ENCODE measurements around the gene ELFN1.
"Not testable (repeated sequence)": the region's sequence is repeated elsewhere in the genome, so short reads cannot be mapped to it uniquely, and the experiment has no call there.

Gene ELFN1

GRCh38 chr7:1712907-1713501 lies 42.9 kb downstream of the ELFN1 start:
- H3K9me3 Mint-ChIP-seq: peaks cover 4% of the 10 kb centered on the region
- H3K27ac Mint-ChIP-seq: no peak overlapping the region
- no peak for ATAC-seq
- no peak overlapping the region for H3K4me3 Mint-ChIP-seq
- peaks cover 73% of the 10 kb centered on the region for H3K27me3 Mint-ChIP-seq
- H3K4me1 Mint-ChIP-seq: peaks cover 6% of the 10 kb centered on the region
- peaks cover 4% of the 10 kb centered on the region for H3K36me3 Mint-ChIP-seq

GRCh38 chr7:1713502-1714484 lies 43.7 kb downstream of the ELFN1 start:
- no peak overlapping the region for H3K4me3 Mint-ChIP-seq
- H3K27me3 Mint-ChIP-seq: peaks cover 67% of the 10 kb centered on the region
- peaks cover 6% of the 10 kb centered on the region for H3K4me1 Mint-ChIP-seq
- H3K36me3 Mint-ChIP-seq: peaks cover 4% of the 10 kb centered on the region
- H3K27ac Mint-ChIP-seq: no peak overlapping the region
- peaks cover 6% of the 10 kb centered on the region for H3K9me3 Mint-ChIP-seq
- no peak for ATAC-seq

- peaks cover 61% of the 10 kb centered on the region for H3K27me3 Mint-ChIP-seq
- no peak overlapping the region for H3K27ac Mint-ChIP-seq
- peaks cover 3% of the 10 kb centered on the region for H3K9me3 Mint-ChIP-seq
- no peak for ATAC-seq
- peaks cover 4% of the 10 kb centered on the region for H3K36me3 Mint-ChIP-seq
- H3K4me1 Mint-ChIP-seq: peaks cover 6% of the 10 kb centered on the region
- no peak overlapping the region for H3K4me3 Mint-ChIP-seq
Observed at GRCh38 chr7:1714583-1715330, 44.7 kb downstream of the ELFN1 start.

- Mint-ChIP-seq H3K9me3 (peaks cover 3% of the 10 kb centered on the region), H3K36me3 (peaks cover 4% of the 10 kb centered on the region), H3K4me3 (no peak overlapping the region), H3K27me3 (peaks cover 60% of the 10 kb centered on the region), H3K27ac (no peak overlapping the region), H3K4me1 (peaks cover 6% of the 10 kb centered on the region)
- no peak for ATAC-seq
Observed at GRCh38 chr7:1715331-1715625, 45.2 kb downstream of the ELFN1 start.

GRCh38 chr7:1715671-1716074 lies 45.6 kb downstream of the ELFN1 start:
- Mint-ChIP-seq H3K27ac (no peak overlapping the region), H3K9me3 (peaks cover 3% of the 10 kb centered on the region), H3K4me1 (peaks cover 6% of the 10 kb centered on the region), H3K36me3 (peaks cover 4% of the 10 kb centered on the region), H3K4me3 (no peak overlapping the region), H3K27me3 (peaks cover 56% of the 10 kb centered on the region)
- ATAC-seq: no peak

- ATAC-seq: no peak
- Mint-ChIP-seq H3K27ac (no peak overlapping the region), H3K36me3 (peaks cover 4% of the 10 kb centered on the region), H3K9me3 (peaks cover 3% of the 10 kb centered on the region), H3K4me1 (peaks cover 6% of the 10 kb centered on the region), H3K27me3 (peaks cover 48% of the 10 kb centered on the region), H3K4me3 (no peak overlapping the region)
Observed at GRCh38 chr7:1716263-1717094, 46.4 kb downstream of the ELFN1 start.

- H3K4me3 Mint-ChIP-seq: no peak overlapping the region
- no peak overlapping the region for H3K27ac Mint-ChIP-seq
- peaks cover 42% of the 10 kb centered on the region for H3K27me3 Mint-ChIP-seq
- H3K4me1 Mint-ChIP-seq: peaks cover 6% of the 10 kb centered on the region
- no peak for ATAC-seq
- H3K9me3 Mint-ChIP-seq: peaks cover 3% of the 10 kb centered on the region
- peaks cover 4% of the 10 kb centered on the region for H3K36me3 Mint-ChIP-seq
Observed at GRCh38 chr7:1717095-1717483, 47.0 kb downstream of the ELFN1 start.

- Mint-ChIP-seq H3K36me3 (peaks cover 4% of the 10 kb centered on the region), H3K27me3 (peaks cover 32% of the 10 kb centered on the region), H3K9me3 (peaks cover 3% of the 10 kb centered on the region), H3K27ac (no peak overlapping the region), H3K4me3 (no peak overlapping the region), H3K4me1 (peaks cover 6% of the 10 kb centered on the region)
- ATAC-seq: no peak
Observed at GRCh38 chr7:1717903-1718676, 48.0 kb downstream of the ELFN1 start.

- not testable (repeated sequence) for H3K9me3 Mint-ChIP-seq, H3K4me3 Mint-ChIP-seq, ATAC-seq, H3K27ac Mint-ChIP-seq, H3K4me1 Mint-ChIP-seq, H3K36me3 Mint-ChIP-seq
- peaks cover 29% of the 10 kb centered on the region for H3K27me3 Mint-ChIP-seq
Observed at GRCh38 chr7:1718850-1719249, 48.8 kb downstream of the ELFN1 start.

GRCh38 chr7:1719256-1719655 lies 49.2 kb downstream of the ELFN1 start:
- not testable (repeated sequence) for H3K27ac Mint-ChIP-seq, ATAC-seq, H3K9me3 Mint-ChIP-seq, H3K4me3 Mint-ChIP-seq, H3K4me1 Mint-ChIP-seq, H3K36me3 Mint-ChIP-seq
- H3K27me3 Mint-ChIP-seq: peaks cover 29% of the 10 kb centered on the region

- peaks cover 32% of the 10 kb centered on the region for H3K27me3 Mint-ChIP-seq
- H3K36me3 Mint-ChIP-seq: peaks cover 4% of the 10 kb centered on the region
- no peak overlapping the region for H3K4me3 Mint-ChIP-seq
- no peak overlapping the region for H3K27ac Mint-ChIP-seq
- H3K4me1 Mint-ChIP-seq: peaks cover 6% of the 10 kb centered on the region
- ATAC-seq: no peak
- H3K9me3 Mint-ChIP-seq: peaks cover 3% of the 10 kb centered on the region
Observed at GRCh38 chr7:1719913-1720312, 49.8 kb downstream of the ELFN1 start.

- no peak overlapping the region for H3K27ac Mint-ChIP-seq
- H3K36me3 Mint-ChIP-seq: peaks cover 2% of the 10 kb centered on the region
- no peak for ATAC-seq
- peaks cover 3% of the 10 kb centered on the region for H3K9me3 Mint-ChIP-seq
- peaks cover 3% of the 10 kb centered on the region for H3K4me1 Mint-ChIP-seq
- peaks cover 32% of the 10 kb centered on the region for H3K27me3 Mint-ChIP-seq
- no peak overlapping the region for H3K4me3 Mint-ChIP-seq
Observed at GRCh38 chr7:1720326-1720725, 50.2 kb downstream of the ELFN1 start.

- H3K4me3 Mint-ChIP-seq: no peak overlapping the region
- H3K4me1 Mint-ChIP-seq: no peaks in the 10 kb centered on the region
- peaks cover 32% of the 10 kb centered on the region for H3K27me3 Mint-ChIP-seq
- H3K27ac Mint-ChIP-seq: no peak overlapping the region
- H3K36me3 Mint-ChIP-seq: no peaks in the 10 kb centered on the region
- no peak for ATAC-seq
- H3K9me3 Mint-ChIP-seq: peaks cover 3% of the 10 kb centered on the region
Observed at GRCh38 chr7:1721047-1721690, 51.1 kb downstream of the ELFN1 start.

- Mint-ChIP-seq H3K9me3 (no peaks in the 10 kb centered on the region), H3K27me3 (peaks cover 36% of the 10 kb centered on the region), H3K36me3 (no peaks in the 10 kb centered on the region), H3K4me1 (no peaks in the 10 kb centered on the region), H3K4me3 (no peak overlapping the region), H3K27ac (no peak overlapping the region)
- no peak for ATAC-seq
Observed at GRCh38 chr7:1723254-1723653, 53.2 kb downstream of the ELFN1 start.

Measured in stimulated activated memory B cell treated with anti-CD40 and anti-IgM and Interleukin-4, amounts not matched to agents 10 μg/mL and 1 μg/mL and 100 μg/mL, for 72 hours (primary cell).